IMR-90 (cell line): ENCODE measurements around the gene AGFG1. TPM values are rescaled to one million over a fixed set of nuclear protein-coding genes. Genes with fewer than 3 reads are reported as not detected.

ENCODE experiments used
- ATAC-seq: fragments of 200-7000 bp; cut with Tn5 transposase; 2 replicates; pipeline ENCODE4 v1.9.1; 2020; ENCODE audit warnings: low read depth, mild to moderate bottlenecking, moderate library complexity
- BruUV-seq: library from RNA; stranded (reverse); fragments of 400-500 nt; replicated peaks from 2 replicates; lab custom pipeline; 2021; lab: Mats Ljungman, UMichigan
- CTCF ChIA-PET: fragments of 300-600 bp; formaldehyde crosslinking; extraction: SDS; loops from one replicate; lab custom pipeline; 2021; ENCODE audit warnings: antibody characterized with exemption; lab: Yijun Ruan, JAX
- POLR2A ChIA-PET: fragments of 300-600 bp; sonication (Branson Sonifier 250); formaldehyde crosslinking; loops from one replicate; lab custom pipeline; 2022; ENCODE audit warnings: antibody characterized with exemption; ENCODE audit not compliant: unreplicated experiment; lab: Charles Lee
- DNase-seq: peaks from one replicate; pipeline ENCODE4 v3.0.0; 2013
- H2AFZ ChIP-seq: replicated peaks from 2 replicates; pipeline ENCODE3; 2013; ENCODE audit warnings: low read length, mild to moderate bottlenecking; ENCODE audit not compliant: poor library complexity
- H2AK5ac ChIP-seq: 2 replicates; pipeline ENCODE4 v1.6.1; 2013; ENCODE audit warnings: low read depth, low read length, inconsistent platforms
- H2AK9ac ChIP-seq: replicated peaks from 2 replicates; pipeline ENCODE3; 2013; ENCODE audit warnings: mild to moderate bottlenecking, low read depth, low read length, moderate library complexity; ENCODE audit not compliant: poor library complexity
- H2BK120ac ChIP-seq: 2 replicates; pipeline ENCODE4 v1.6.1; 2013; ENCODE audit warnings: low read depth, low read length, inconsistent platforms
- H2BK15ac ChIP-seq: 3 replicates; pipeline ENCODE4 v1.6.1; 2013; ENCODE audit warnings: low read depth, low read length, inconsistent platforms
- H2BK20ac ChIP-seq: 2 replicates; pipeline ENCODE4 v1.6.1; 2013; ENCODE audit warnings: low read depth, mild to moderate bottlenecking, inconsistent platforms, low read length, moderate library complexity
- H2BK5ac ChIP-seq: 2 replicates; pipeline ENCODE4 v1.6.1; 2013; ENCODE audit warnings: mild to moderate bottlenecking, low read depth, low read length, inconsistent platforms; ENCODE audit not compliant: poor library complexity, severe bottlenecking
- H3K14ac ChIP-seq: replicated peaks from 2 replicates; pipeline ENCODE4 v1.6.1; 2013; ENCODE audit warnings: low read depth, low read length, inconsistent platforms
- H3K18ac ChIP-seq: 2 replicates; pipeline ENCODE4 v1.6.1; 2013; ENCODE audit warnings: low read depth, low read length, control low read depth
- H3K23ac ChIP-seq: 2 replicates; pipeline ENCODE4 v1.6.1; 2013; ENCODE audit warnings: low read depth, low read length, inconsistent platforms
- H3K27ac ChIP-seq: 2 replicates; pipeline ENCODE4 v1.5.1; 2013; ENCODE audit warnings: mild to moderate bottlenecking, control low read depth, low read length; ENCODE audit not compliant: insufficient read depth
- H3K27me3 ChIP-seq: 2 replicates; pipeline ENCODE4 v1.6.1; 2013; ENCODE audit warnings: low read length; ENCODE audit not compliant: control insufficient read depth, insufficient read depth
- H3K36me3 ChIP-seq: 2 replicates; pipeline ENCODE4 v1.6.1; 2013; ENCODE audit warnings: low read length, mixed read lengths; ENCODE audit not compliant: control insufficient read depth, insufficient read depth
- H3K4ac ChIP-seq: 2 replicates; pipeline ENCODE4 v1.6.1; 2013; ENCODE audit warnings: low read depth, low read length, inconsistent platforms
- H3K4me1 ChIP-seq: 2 replicates; pipeline ENCODE4 v1.6.1; 2013; ENCODE audit warnings: low read length, mixed read lengths; ENCODE audit not compliant: control insufficient read depth, insufficient read depth
- H3K4me2 ChIP-seq: 2 replicates; pipeline ENCODE4 v1.6.1; 2013; ENCODE audit warnings: low read depth, mild to moderate bottlenecking, control low read depth, low read length, moderate library complexity
- H3K4me3 ChIP-seq: 2 replicates; pipeline ENCODE4 v1.5.1; 2013; ENCODE audit warnings: low read depth, mild to moderate bottlenecking, control low read depth, low read length, moderate library complexity; ENCODE audit not compliant: insufficient read depth
- H3K56ac ChIP-seq: 2 replicates; pipeline ENCODE4 v1.6.1; 2013; ENCODE audit warnings: low read length, inconsistent platforms; ENCODE audit not compliant: insufficient read depth; ENCODE audit errors: extremely low read depth
- H3K79me1 ChIP-seq, 2 experiments: 2 replicates each; pipeline ENCODE4 v1.6.1; 2013; ENCODE audit warnings: low read length in 2 of 2, inconsistent platforms in 1 of 2, low read depth in 1 of 2
- H3K9ac ChIP-seq: 2 replicates; pipeline ENCODE4 v1.6.1; 2013; ENCODE audit warnings: low read depth, low read length, control low read depth
- H3K9me1 ChIP-seq: 2 replicates; pipeline ENCODE4 v1.6.1; 2013; ENCODE audit warnings: low read length, inconsistent platforms; ENCODE audit not compliant: insufficient read depth
- H3K9me3 ChIP-seq: 2 replicates; pipeline ENCODE4 v1.6.1; 2013; ENCODE audit warnings: low read length; ENCODE audit not compliant: control insufficient read depth, insufficient read depth
- H4K20me1 ChIP-seq: 2 replicates; pipeline ENCODE4 v1.6.1; 2013; ENCODE audit warnings: low read length, inconsistent platforms; ENCODE audit not compliant: insufficient read depth
- H4K5ac ChIP-seq: 2 replicates; pipeline ENCODE4 v1.6.1; 2013; ENCODE audit warnings: mild to moderate bottlenecking, low read depth, low read length, control low read depth
- H4K8ac ChIP-seq, 2 experiments: 2 replicates each; pipeline ENCODE4 v1.6.1; 2013; ENCODE audit warnings: low read depth in 2 of 2, low read length in 2 of 2, control low read depth in 1 of 2, inconsistent platforms in 1 of 2
- H4K91ac ChIP-seq: 2 replicates; pipeline ENCODE4 v1.6.1; 2013; ENCODE audit warnings: low read depth, low read length, inconsistent platforms; ENCODE audit not compliant: insufficient read depth
- BHLHE40 ChIP-seq: fragments of 150-350 bp; IDR thresholded peaks from 2 replicates; pipeline ENCODE4 v1.6.1; 2016; ENCODE audit warnings: mild to moderate bottlenecking, low read depth, low read length
- MAFK ChIP-seq: IDR thresholded peaks from 2 replicates; pipeline ENCODE4 v1.6.1; 2012; ENCODE audit warnings: low read depth, low read length, improper control_type of control experiment
- NFE2L2 ChIP-seq: fragments of 150-350 bp; IDR thresholded peaks from 2 replicates; pipeline ENCODE4 v1.6.1; 2016; ENCODE audit warnings: low read depth, mild to moderate bottlenecking, low read length
- RCOR1 ChIP-seq: IDR thresholded peaks from 2 replicates; pipeline ENCODE4 v1.6.1; 2012; ENCODE audit warnings: mild to moderate bottlenecking, low read length, improper control_type of control experiment; ENCODE audit not compliant: insufficient replicate concordance
- USF2 ChIP-seq: fragments of 150-350 bp; IDR thresholded peaks from 2 replicates; pipeline ENCODE4 v1.6.1; 2017; ENCODE audit warnings: mild to moderate bottlenecking, antibody characterized with exemption, low read length, low read depth
- WGBS, 2 experiments: methylation state at CpG; one replicate each; pipeline versions ENCODE4 v1.1.5 to v1.1.7; 2013; ENCODE audit warnings: missing lambda C conversion rate in 2 of 2; ENCODE audit not compliant: insufficient read length in 1 of 2; ENCODE audit errors: extremely low coverage in 2 of 2; 5-methylcytosine and 5-hydroxymethylcytosine counted together
- dilution Hi-C: fragments of 300-500 bp; cut with HindIII; formaldehyde crosslinking; loops from one replicate; pipeline ENCODE4 v1.14.3; 2018; ENCODE audit warnings: low sequenced_read_pairs; ENCODE audit not compliant: unreplicated experiment
- in situ Hi-C: fragments of 300-500 bp; cut with MboI; formaldehyde crosslinking; loops from 3 replicates; pipeline ENCODE4 v1.14.3; 2019; ENCODE audit warnings: low sequenced_read_pairs, inconsistent platforms, mixed read lengths
- intact Hi-C: fragments of 100-400 bp; cut with micrococcal nuclease; formaldehyde crosslinking; loops from 2 replicates; pipeline ENCODE4 v1.10.0; 2022
- polyA plus RNA-seq, 3 experiments: library from polyadenylated mRNA; depleted of rRNA; stranded (reverse); fragments of >200 nt; gene quantifications; 2 replicates each; pipeline ENCODE4 v1.2.3, GENCODE V29; 2012; ENCODE audit warnings: low replicate concordance in 1 of 3
- total RNA-seq: library from RNA; depleted of rRNA; stranded (reverse); fragments of >200 nt; gene quantifications from 2 replicates; pipeline ENCODE4 v1.2.3, GENCODE V29; 2012

Gene AGFG1
- total and polyA plus RNA-seq, 2 of the 4 experiments (the other 2 are of a cell fraction) = 58.4 to 126 TPM

- Histone ChIP-seq H4K5ac (no peak overlapping the region), H4K20me1 (peaks cover 78% of the 10 kb centered on the region), H3K56ac (no peak overlapping the region), H3K36me3 (peaks cover 3% of the 10 kb centered on the region), H3K79me1 (peaks cover 24 to 55% of the 10 kb centered on the region in 2 experiments; a peak in 3 of 4 replicates), H2BK20ac (no peak overlapping the region), H3K4me1 (peaks cover 8% of the 10 kb centered on the region), H3K4ac (no peak overlapping the region), H3K9me1 (peaks cover 18% of the 10 kb centered on the region), H3K27ac (no peak overlapping the region), H4K8ac (no peak overlapping the region), H3K9me3 (no peaks in the 10 kb centered on the region), H3K23ac (no peak overlapping the region), H3K18ac (no peak overlapping the region), H4K91ac (no peak overlapping the region), H3K9ac (no peak overlapping the region), H3K27me3 (no peaks in the 10 kb centered on the region), H2BK5ac (no peak overlapping the region), H2AK9ac (no peak overlapping the region), H2AFZ (no peak overlapping the region), H3K4me3 (no peak overlapping the region), H2BK15ac (no peak overlapping the region), H3K14ac (no peak overlapping the region), H3K4me2 (no peak overlapping the region; the same call in 1 of the 2 replicates), H2BK120ac (no peak overlapping the region), H2AK5ac (no peak overlapping the region)
- no TSS peak for BruUV-seq
- in situ Hi-C loops (no loop called here), dilution Hi-C loops (no loop called here), intact Hi-C loops (no loop called here)
- CTCF ChIA-PET = interaction anchor here (0.9 kb wide), 1 partner anchor 11 kb away, joined by 3 read pairs; no protein-coding TSS in a partner anchor
- POLR2A ChIA-PET = no interaction called here
- DNase-seq (peak; percentile 57), ATAC-seq (peak; percentile 65)
- no CpG with 5 or more reads among the region's 5 CpGs for WGBS, 2 experiments
- TF ChIP-seq NFE2L2 = peak; percentile 48; the same call in 1 of the 2 replicates
- TF ChIP-seq USF2 = no peak
- peak; percentile 31; the same call in 1 of the 2 replicates for TF ChIP-seq MAFK
- no peak for TF ChIP-seq BHLHE40
- peak; percentile 17 for TF ChIP-seq RCOR1
Observed at GRCh38 chr2:227503433-227504406, 31.8 kb downstream of the AGFG1 start.
